GOT3 (cell line): Measurements from ENCODE around the gene UPK1B.

Source experiments
- DNase-seq: peaks from one replicate; lab custom pipeline; 2025; ENCODE audit warnings: mixed read lengths; lab: John Stamatoyannopoulos, UW

The UPK1B gene

GRCh38 chr3:119176778-119177177, 3.4 kb downstream of the UPK1B start:
- no peak for DNase-seq

- DNase-seq, result no peak
These were observed 3.9 kb downstream of the UPK1B start for GRCh38 chr3:119177321-119177720.

- DNase-seq, result no peak
These were observed 8.4 kb downstream of the UPK1B start for GRCh38 chr3:119181765-119182164.

- no peak for DNase-seq
These were observed 10.7 kb downstream of the UPK1B start for GRCh38 chr3:119184111-119184510.

GRCh38 chr3:119184796-119185570, 11.6 kb downstream of the UPK1B start:
- no peak for DNase-seq

GRCh38 chr3:119187266-119187665, 13.9 kb downstream of the UPK1B start:
- DNase-seq, result no peak

- no peak for DNase-seq
These were observed 18.4 kb downstream of the UPK1B start for GRCh38 chr3:119191800-119192199.

- no peak for DNase-seq
These were observed 21.1 kb downstream of the UPK1B start for GRCh38 chr3:119194237-119195150.

- no peak for DNase-seq
These were observed 21.7 kb downstream of the UPK1B start for GRCh38 chr3:119195151-119195476.

- DNase-seq, result no peak
These were observed 22.5 kb downstream of the UPK1B start for GRCh38 chr3:119195911-119196310.

GRCh38 chr3:119205209-119205608, 31.8 kb downstream of the UPK1B start:
- DNase-seq, result no peak

- no peak for DNase-seq
These were observed 32.3 kb downstream of the UPK1B start for GRCh38 chr3:119205685-119206084.

- DNase-seq, result no peak
These were observed 33.5 kb downstream of the UPK1B start for GRCh38 chr3:119206611-119207511.

- no peak for DNase-seq
These were observed 34.1 kb downstream of the UPK1B start for GRCh38 chr3:119207512-119207875.

GRCh38 chr3:119211193-119211592, 37.8 kb downstream of the UPK1B start:
- no peak for DNase-seq

GRCh38 chr3:119211803-119212202, 38.4 kb downstream of the UPK1B start:
- no peak for DNase-seq

GRCh38 chr3:119219069-119219468, 45.7 kb downstream of the UPK1B start:
- no peak for DNase-seq

GRCh38 chr3:119220198-119220597, 46.8 kb downstream of the UPK1B start:
- no peak for DNase-seq

- DNase-seq, result no peak
These were observed 47.7 kb downstream of the UPK1B start for GRCh38 chr3:119220970-119221667.

GRCh38 chr3:119221779-119222320, 48.5 kb downstream of the UPK1B start:
- no peak for DNase-seq

GRCh38 chr3:119222391-119222790, 49.0 kb downstream of the UPK1B start:
- DNase-seq, result no peak
